ENCODE measurements around the gene BMP4. TPM values are rescaled to one million over a fixed set of nuclear protein-coding genes. Genes with fewer than 3 reads are reported as not detected.

BMP4 gene
- total RNA-seq = 10 to 100 TPM in 2 of 4 donors, 1 to 10 TPM in 2; 6.7 to 22.2 (median 10.0) TPM

DNA sequence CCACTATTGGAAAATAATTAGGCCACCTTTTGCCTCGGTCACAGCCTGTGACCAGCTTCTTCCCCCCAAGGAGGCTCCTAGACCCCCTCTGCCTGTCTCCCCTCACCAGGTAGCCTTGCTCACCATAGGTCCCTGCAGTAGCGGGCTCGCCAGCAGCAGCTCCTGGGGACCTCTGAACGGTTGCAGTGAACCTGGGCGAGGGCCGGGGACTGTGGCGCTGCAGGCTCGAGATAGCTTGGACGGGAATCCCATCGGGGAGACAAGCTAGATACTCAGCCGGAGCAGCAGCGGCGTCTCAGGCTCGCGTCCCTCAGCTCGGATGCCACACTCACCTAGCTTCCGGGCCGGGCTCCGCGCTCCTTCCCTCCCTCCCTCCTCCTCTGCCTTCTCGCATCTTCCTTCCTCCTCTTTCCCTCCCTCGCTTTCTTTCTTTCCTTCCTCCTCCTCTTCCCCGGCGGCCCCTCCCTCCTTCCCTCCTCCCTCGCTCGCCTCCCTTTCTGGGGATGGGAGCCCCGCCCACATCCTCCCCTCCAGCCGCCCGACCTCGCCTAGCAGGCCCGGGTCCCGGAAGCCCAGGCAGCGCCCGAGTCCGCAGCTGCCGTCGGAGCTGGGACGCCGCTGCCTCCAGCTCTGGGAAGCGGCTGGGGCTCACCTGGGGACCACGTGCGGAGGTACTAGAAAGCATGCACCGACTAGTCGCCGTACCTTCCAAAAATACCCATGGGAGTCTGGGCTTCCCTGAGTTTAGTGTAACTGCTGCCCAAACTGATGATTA is at the start of gene BMP4:
Gene BMP4 (minus strand): TSS at position 399 of the 775 bp plus-strand sequence. CDS start 4,603 bp downstream, outside the sequence.
- TF ChIP-seq, protein P1, sequence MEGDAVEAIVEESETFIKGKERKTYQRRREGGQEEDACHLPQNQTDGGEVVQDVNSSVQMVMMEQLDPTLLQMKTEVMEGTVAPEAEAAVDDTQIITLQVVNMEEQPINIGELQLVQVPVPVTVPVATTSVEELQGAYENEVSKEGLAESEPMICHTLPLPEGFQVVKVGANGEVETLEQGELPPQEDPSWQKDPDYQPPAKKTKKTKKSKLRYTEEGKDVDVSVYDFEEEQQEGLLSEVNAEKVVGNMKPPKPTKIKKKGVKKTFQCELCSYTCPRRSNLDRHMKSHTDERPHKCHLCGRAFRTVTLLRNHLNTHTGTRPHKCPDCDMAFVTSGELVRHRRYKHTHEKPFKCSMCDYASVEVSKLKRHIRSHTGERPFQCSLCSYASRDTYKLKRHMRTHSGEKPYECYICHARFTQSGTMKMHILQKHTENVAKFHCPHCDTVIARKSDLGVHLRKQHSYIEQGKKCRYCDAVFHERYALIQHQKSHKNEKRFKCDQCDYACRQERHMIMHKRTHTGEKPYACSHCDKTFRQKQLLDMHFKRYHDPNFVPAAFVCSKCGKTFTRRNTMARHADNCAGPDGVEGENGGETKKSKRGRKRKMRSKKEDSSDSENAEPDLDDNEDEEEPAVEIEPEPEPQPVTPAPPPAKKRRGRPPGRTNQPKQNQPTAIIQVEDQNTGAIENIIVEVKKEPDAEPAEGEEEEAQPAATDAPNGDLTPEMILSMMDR (IDR thresholded peaks at IDR 0.05; ENCODE audit: low read depth) = no peak

DNA sequence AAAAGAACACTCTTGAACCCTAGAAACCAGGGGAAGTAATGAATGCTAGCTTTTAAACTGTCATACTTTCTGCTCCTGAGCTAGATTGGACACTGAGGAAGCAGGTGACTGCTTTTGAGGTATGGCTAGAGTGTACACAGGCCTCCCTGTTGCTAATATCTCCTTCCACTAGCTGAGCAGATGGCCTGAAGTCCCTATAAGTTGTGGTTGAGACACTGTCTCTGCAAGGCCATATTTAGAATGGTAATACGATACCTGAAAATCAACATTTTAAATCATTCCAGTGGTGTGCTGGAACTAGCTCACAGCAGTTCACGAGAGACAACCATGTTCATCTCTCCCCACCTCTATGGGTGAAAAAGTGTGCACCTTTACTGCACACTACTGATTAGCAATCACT is 46.4 kb upstream of the BMP4 start:
- TF ChIP-seq, protein P1 (IDR thresholded peaks at IDR 0.05; ENCODE audit: low read depth) = no peak

DNA sequence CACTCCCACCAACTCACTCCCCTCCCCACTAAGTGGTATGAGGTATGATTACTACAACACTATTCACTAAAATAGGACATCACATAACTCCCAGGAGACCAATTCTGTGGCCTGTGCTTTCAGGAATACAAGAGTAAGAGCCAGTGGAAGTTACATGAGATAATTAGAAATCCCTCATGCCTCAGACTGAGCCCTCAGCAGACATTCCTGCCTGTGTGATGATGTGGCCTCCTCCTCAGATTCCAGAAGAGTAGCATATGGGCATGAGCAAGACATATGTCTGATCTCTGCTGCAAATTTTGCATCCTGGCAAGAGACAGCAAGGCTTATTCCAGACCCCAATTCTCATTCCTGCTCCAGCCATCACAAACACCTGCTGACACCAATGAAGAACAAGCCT is 46.0 kb upstream of the BMP4 start:
- TF ChIP-seq, protein P1 (IDR thresholded peaks at IDR 0.05; ENCODE audit: low read depth) = no peak

DNA sequence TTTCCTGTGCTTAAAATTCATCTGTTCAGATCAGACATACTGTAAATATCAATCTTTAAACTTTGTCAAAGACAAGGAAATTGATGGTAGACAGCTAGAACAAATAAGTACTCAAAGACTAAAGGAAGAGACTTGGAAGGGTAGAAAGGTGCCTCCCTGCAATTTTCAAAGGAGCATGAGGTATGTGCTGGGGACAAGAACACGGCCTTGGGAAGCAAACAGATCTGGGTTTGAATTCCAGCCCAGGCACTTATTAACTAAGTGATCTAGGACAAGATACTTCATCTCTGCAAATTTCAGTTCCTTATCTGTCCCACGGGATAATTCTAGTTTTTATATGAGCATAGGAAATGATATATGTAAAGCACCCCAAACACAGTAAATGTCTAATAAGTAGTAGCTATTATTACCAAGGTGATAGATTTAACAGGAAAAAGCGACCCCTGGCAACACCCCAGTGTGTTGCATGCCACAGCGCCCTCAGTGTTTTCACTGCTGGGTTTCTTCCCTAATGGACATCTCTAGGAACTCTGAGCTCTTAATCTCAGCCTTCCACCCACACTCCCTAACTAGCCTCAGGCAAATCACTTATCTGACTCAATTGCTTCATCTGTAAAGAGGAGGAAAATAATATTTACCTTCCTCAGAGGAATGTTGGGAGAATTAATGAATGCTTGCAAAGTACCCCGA is 44.7 kb upstream of the BMP4 start:
- TF ChIP-seq, protein P1 (IDR thresholded peaks at IDR 0.05; ENCODE audit: low read depth) = no peak

DNA sequence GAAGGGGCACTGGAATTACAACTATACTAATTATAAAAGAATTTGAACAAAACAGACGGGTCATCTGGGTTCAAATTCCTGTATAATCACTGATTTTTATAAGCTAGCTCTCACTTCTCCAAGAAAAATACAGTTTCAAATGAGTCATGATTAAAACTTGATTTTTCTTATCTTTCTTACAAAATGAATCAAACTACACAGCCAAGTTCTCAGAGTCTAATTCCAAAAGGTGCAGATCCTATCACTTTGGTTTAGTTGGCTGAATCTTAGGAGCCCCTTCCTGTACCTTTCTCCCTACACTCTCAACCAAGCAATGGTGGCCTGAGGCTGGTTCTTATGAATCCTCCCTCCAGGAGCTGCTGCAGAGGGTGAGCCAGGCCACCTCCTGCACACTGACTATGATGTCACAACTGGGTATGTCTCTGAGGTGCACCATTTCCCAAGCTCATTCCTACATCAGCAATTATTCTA is 43.8 kb upstream of the BMP4 start:
- TF ChIP-seq, protein P1 (IDR thresholded peaks at IDR 0.05; ENCODE audit: low read depth) = no peak

DNA sequence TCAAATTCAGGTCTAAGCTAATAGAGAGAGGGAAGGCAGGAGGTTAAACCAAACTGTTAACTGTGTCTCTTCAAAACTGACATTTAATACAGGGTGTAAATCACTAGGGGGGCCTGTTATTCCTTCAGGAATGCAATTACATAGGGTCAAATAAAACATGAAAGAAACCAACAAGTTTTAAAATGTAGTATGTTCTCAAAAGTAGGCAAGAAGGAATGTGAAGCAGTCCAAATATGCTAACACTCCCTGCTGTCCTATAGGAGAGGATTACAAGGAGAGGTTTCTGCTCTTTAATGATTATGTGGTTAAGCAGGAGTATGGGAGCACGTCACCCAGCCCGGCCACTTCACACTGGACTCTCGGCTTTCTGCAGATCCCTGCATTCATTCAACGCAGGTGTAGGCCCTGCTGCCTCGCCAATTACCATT is 42.5 kb upstream of the BMP4 start:
- TF ChIP-seq, protein P1 (IDR thresholded peaks at IDR 0.05; ENCODE audit: low read depth) = no peak

DNA sequence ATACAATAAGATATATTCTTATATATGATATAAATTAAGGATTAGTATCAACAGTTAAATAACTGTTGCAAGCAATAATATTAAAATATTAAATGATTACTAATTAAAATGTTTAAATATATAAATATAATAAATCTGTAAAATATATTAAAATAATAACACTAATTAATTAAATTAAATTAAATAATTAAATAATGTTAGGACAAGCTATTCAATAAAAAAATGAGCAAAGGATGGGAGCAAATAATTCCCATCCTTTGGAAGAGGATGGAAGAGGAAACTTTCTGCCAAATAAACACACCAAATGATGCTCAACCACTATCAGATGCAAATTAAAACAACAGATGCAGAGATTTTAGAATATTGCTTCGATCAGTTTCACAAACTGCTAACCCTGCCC is 39.4 kb upstream of the BMP4 start:
- TF ChIP-seq, protein P1 (IDR thresholded peaks at IDR 0.05; ENCODE audit: low read depth) = no peak
